Measurements from ENCODE around the gene CCDC61.
A peak's percentile ranks its signal among the peaks of the same experiment; 100 is the strongest.

Gene CCDC61

DNA sequence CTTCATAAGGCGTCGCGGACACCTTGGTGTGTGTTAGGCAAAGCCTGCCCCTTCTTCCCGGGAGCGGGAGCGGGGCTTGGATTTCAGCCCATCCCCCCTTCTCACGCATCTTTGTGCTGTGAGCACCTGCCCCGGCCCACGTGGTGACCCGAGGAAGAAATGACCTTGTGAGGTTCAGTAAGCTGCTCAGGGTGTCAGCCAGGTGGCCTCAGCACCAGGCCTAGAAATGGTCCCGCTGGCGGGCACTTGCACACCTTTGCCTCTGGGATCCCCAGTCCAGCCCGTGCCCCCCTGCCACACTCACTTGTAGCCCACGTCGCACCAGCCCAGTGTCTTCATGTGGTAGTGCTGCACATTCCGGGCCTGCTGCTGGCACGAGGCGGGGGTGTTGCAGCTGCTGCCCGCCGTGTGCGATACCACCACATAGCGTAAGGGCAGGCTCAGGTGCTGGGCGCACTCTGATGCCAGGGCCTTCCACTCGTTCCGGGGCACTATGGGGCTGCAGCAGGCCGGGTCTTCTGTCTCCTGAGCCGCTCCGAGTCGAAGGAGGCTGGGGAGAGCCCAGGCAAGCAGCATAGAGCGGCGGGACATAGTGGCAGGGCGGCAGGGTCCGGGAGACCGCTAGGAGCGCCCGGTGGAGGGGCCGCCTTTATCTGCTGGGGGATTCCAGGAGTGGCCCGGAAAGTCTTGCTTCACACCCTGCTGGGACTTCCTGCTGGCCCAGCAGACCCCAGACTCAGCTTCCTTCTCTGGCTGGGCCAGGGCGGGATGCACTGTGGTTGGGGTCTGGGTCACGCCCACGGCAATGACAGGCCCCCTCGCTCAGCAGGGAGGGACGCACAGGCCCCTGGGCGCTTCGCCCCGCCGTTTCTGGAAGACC is 27.4 kb downstream of the CCDC61 start, which contains the start of gene PGLYRP1:
Gene PGLYRP1, minus strand, starts transcription at position 623 of the 880 bp plus-strand sequence. Its CDS starts 32 bp downstream, at position 591.
- H4K20me1 ChIP-seq = peaks cover 0 to 66% (median 0%) of the 10 kb centered on the region in 11 experiments; a peak in 8 of 22 replicates
- H3K9me3 ChIP-seq (replicated peaks in 1 of 11) = no peaks in the 10 kb centered on the region; a peak in 1 of 22 replicates
- no peak within 1 kb of the TSS for H3K9ac ChIP-seq
- H3K36me3 ChIP-seq = peaks cover 0 to 8% (median 4%) of the 10 kb centered on the region in 11 experiments; a peak in 9 of 22 replicates
- H3K4me1 ChIP-seq = peaks cover 9 to 43% (median 28%) of the 10 kb centered on the region in 10 experiments
- no peak within 1 kb of the TSS for H3K27ac ChIP-seq
- H3K27me3 ChIP-seq = peaks cover 0 to 32% (median 0%) of the 10 kb centered on the region in 11 experiments; a peak in 3 of 22 replicates
- no peak for TF ChIP-seq Cebpa-rat (IDR thresholded peaks at IDR 0.05)
- H3K4me3 ChIP-seq = no peak within 1 kb of the TSS
- peak within 1 kb of the TSS in 7 of 11 experiments; percentile 12 to 48 (median 37); a peak in 9 of 22 replicates for H3K4me2 ChIP-seq

DNA sequence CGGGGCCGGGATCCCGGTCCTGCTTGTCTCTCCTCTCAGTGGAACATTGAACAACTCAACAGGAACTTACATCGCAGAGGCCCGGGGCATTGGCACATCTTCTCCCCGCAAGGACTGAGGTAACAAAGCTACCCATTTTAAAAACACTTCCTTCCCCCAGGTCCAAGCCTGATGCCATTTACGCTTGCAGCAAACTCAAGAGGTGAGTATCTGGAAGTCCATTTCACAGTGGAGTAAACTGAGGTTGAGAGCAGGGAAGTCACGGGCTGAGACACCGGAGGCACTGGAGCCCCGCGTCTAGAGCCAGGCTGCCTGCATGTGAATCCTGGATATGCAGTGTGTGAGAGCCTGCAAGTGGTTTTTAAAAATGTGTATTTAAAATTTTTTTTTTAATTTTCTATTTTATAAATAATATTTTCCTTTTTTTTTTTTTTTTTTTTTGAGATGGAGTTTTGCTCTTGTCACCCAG is 28.1 kb downstream of the CCDC61 start:
- no peak overlapping the region for H3K27ac ChIP-seq
- no peak for TF ChIP-seq Cebpa-rat (IDR thresholded peaks at IDR 0.05)
- H3K36me3 ChIP-seq = peaks cover 0 to 2% (median 0%) of the 10 kb centered on the region in 11 experiments; a peak in 4 of 22 replicates
- no peak overlapping the region for H3K9ac ChIP-seq
- peaks cover 9 to 43% (median 28%) of the 10 kb centered on the region in 10 experiments for H3K4me1 ChIP-seq
- no peaks in the 10 kb centered on the region; a peak in 1 of 22 replicates for H3K9me3 ChIP-seq (replicated peaks in 1 of 11)
- H3K4me2 ChIP-seq = peak overlapping the region in 2 of 11 experiments; percentile 37 to 40; a peak in 3 of 22 replicates
- H3K4me3 ChIP-seq = no peak overlapping the region
- peaks cover 0 to 32% (median 0%) of the 10 kb centered on the region in 11 experiments; a peak in 3 of 22 replicates for H3K27me3 ChIP-seq
- peaks cover 0 to 60% (median 0%) of the 10 kb centered on the region in 11 experiments; a peak in 8 of 22 replicates for H4K20me1 ChIP-seq

DNA sequence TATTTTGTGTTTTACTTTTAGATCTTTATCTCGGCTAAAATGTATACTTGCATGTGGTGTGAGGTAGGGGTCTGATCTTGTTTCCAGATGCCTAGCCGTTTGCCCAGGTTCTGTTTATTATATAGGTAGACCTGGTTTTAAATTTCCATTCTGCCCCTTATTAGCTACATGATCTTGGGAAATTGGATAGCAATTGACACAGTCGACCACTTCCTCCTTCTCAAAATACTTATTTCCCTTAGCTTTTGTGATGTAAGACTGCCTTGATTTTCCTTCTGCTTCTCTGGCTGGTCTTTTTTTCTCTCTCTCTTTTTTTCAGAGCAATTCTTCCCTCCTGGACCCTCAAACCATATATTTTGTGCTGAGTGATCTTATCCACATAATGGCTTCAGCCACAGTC is 30.6 kb downstream of the CCDC61 start:
- Histone ChIP-seq H3K36me3 (no peaks in the 10 kb centered on the region), H4K20me1 (peaks cover 0 to 39% (median 0%) of the 10 kb centered on the region in 11 experiments; a peak in 8 of 22 replicates), H3K27ac (no peak overlapping the region), H3K27me3 (peaks cover 0 to 33% (median 0%) of the 10 kb centered on the region in 11 experiments; a peak in 3 of 22 replicates), H3K4me2 (peak overlapping the region in 10 of 11 experiments; percentile 8 to 76 (median 50); a peak in 17 of 22 replicates), H3K9me3 (replicated peaks in 1 of 11) (no peaks in the 10 kb centered on the region; a peak in 1 of 22 replicates), H3K9ac (no peak overlapping the region; a peak in 1 of 22 replicates), H3K4me3 (no peak overlapping the region), H3K4me1 (peaks cover 9 to 35% (median 24%) of the 10 kb centered on the region in 10 experiments)
- TF ChIP-seq Cebpa-rat (IDR thresholded peaks at IDR 0.05) = peak in 2 of 11 experiments; percentile 8 to 50; a peak in 1 of 22 replicates

DNA sequence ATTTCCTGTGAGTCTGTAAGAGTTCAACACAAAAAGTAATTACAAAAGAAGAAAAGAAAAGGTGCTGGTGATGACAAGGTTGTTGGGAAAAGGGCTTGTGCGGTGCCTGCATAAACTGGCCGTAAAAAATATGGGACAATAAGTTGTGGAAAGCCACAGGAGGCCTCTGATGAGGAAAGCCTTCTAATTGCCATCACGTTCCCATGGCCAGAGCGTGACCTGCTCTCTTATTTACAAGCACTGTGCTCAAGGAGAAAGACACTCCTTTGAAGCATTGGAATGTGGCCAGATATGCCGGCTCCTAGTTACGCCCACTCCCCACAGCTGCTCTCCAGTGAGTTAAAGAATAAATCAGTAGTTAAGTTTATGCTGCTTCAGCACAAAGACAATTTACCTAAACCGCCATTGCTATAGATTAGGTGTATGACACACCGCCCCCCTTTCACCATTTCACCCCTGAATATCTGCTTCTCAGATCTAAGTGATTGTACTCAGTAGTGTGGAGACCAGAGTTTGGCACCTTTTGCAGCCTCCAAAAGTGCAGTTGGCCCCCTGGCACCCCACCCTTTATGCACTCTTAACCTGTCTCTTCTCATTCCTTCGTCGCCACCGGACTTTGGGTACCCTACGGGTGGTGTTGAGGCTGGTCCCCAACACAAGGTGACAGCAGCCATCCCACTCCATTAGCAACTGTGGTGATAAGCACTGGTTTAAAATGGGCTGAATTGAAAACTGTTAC is 35.7 kb downstream of the CCDC61 start:
- Histone ChIP-seq H3K36me3 (peaks cover 6 to 21% (median 11%) of the 10 kb centered on the region in 11 experiments; a peak in 13 of 22 replicates), H3K9ac (no peak overlapping the region), H3K4me3 (no peak overlapping the region), H3K27ac (no peak overlapping the region), H3K9me3 (replicated peaks in 1 of 11) (peaks cover 16 to 22% (median 20%) of the 10 kb centered on the region in 11 experiments), H3K4me2 (no peak overlapping the region), H3K27me3 (peaks cover 0 to 23% (median 0%) of the 10 kb centered on the region in 11 experiments; a peak in 2 of 22 replicates), H4K20me1 (peaks cover 0 to 13% (median 0%) of the 10 kb centered on the region in 11 experiments; a peak in 1 of 22 replicates), H3K4me1 (peaks cover 0 to 10% (median 7%) of the 10 kb centered on the region in 10 experiments; a peak in 17 of 20 replicates)
- no peak for TF ChIP-seq Cebpa-rat (IDR thresholded peaks at IDR 0.05)

DNA sequence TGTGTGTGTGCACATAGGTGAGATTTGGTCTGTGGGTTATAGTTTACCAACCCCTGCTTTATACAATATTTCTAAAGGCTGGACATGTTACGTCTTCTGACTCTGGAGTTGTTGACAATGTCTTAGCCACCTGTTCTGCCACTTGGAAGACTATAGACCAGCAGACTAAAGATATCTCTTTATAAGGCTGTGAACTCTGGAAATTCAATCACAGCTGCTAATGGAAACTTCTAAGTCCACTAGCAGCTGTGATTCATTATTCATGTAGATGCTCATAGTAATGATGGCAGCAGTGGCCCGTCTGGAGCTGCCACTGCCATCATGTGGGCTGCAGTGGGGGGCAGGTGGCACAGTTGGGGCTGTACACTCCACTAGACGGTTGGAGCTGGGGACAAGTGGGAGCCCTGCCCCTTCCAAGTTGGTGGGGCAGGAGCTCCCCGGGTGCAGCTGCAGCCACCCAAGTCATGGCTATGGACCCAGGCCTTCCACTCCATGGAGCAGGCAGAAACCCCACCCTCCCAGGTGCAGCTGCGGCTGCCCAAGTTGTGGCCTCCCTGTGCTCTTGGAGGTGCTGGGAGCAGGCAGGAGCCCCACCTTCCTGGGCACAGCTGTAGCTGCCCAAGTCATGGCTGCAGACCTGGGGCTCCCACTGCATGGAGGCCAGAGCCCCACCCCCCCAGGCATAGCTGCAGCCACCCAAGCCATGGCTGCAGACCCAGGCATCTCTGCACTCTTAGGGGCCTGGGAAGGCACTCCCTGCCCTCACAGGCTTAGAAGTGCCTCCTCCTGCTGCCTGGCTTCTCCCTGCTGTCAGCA is 36.7 kb downstream of the CCDC61 start:
- no peak for TF ChIP-seq Cebpa-rat (IDR thresholded peaks at IDR 0.05)

DNA sequence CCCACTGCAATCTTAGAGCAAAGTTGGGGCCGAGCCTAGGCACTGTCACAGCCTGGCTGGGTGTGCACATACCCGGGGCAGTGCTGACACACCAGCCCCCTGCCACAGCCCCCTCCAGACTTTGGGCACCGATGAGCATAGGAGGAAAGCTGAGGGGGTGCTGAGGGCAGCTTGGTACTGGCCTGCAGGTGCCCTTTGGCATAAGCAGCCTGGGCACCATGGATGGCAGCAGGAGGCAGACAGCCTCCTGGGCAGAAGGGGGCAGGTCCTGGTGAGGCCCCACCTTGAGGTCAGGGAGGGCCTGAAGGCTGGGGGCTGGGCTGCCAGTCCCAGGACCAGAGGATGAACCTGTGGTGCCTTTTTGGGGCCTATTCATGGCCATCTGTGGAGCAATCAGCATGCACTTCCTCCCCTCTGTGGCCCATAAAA is 37.3 kb downstream of the CCDC61 start:
- no peak overlapping the region for H3K4me2 ChIP-seq
- TF ChIP-seq Cebpa-rat (IDR thresholded peaks at IDR 0.05) = no peak

More for the DNA sequence above, 36.7 kb downstream of the CCDC61 start:
- Histone ChIP-seq H3K4me3 (no peak overlapping the region), H3K27me3 (peaks cover 0 to 23% (median 0%) of the 10 kb centered on the region in 11 experiments; a peak in 2 of 22 replicates), H3K27ac (no peak overlapping the region), H3K36me3 (peaks cover 6 to 21% (median 11%) of the 10 kb centered on the region in 11 experiments; a peak in 13 of 22 replicates), H3K9me3 (replicated peaks in 1 of 11) (peaks cover 16 to 25% (median 21%) of the 10 kb centered on the region in 11 experiments), H3K4me1 (peaks cover 0 to under 1% (median 0%) of the 10 kb centered on the region in 10 experiments; a peak in 2 of 20 replicates), H3K9ac (no peak overlapping the region), H3K4me2 (no peak overlapping the region), H4K20me1 (peaks cover 0 to 13% (median 0%) of the 10 kb centered on the region in 11 experiments; a peak in 2 of 22 replicates)

DNA sequence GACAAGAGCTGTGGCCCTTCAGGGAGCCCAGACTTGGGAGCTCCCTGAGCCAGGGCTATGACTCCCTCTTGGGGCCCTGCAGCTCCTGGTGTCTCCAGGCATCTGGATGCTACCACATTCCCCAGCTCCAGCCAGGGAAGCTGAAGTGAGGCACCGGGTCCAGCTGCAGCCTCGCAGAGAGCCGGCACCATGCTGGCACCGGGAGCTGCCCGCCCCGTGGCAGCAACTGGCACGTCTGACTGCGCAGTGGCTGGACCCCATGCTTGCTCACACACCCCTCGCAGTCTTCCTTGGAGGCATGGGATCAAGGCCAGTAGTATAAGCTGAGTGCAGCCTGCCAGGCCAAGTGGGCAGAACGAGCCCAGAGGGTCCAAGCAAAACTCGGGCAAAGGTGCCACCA is 38.1 kb downstream of the CCDC61 start:
- Histone ChIP-seq H3K9me3 (replicated peaks in 1 of 11) (peaks cover 16 to 31% (median 21%) of the 10 kb centered on the region in 11 experiments), H3K27me3 (peaks cover 0 to 23% (median 0%) of the 10 kb centered on the region in 11 experiments; a peak in 2 of 22 replicates), H4K20me1 (peaks cover 0 to 13% (median 0%) of the 10 kb centered on the region in 11 experiments; a peak in 1 of 22 replicates), H3K36me3 (peaks cover 6 to 21% (median 11%) of the 10 kb centered on the region in 11 experiments; a peak in 13 of 22 replicates), H3K4me2 (no peak overlapping the region), H3K27ac (no peak overlapping the region), H3K4me1 (no peaks in the 10 kb centered on the region; a peak in 1 of 20 replicates), H3K9ac (no peak overlapping the region), H3K4me3 (no peak overlapping the region)
- no peak for TF ChIP-seq Cebpa-rat (IDR thresholded peaks at IDR 0.05)

More for the DNA sequence above, 37.3 kb downstream of the CCDC61 start:
- peaks cover 0 to 13% (median 0%) of the 10 kb centered on the region in 11 experiments; a peak in 2 of 22 replicates for H4K20me1 ChIP-seq
- peaks cover 0 to 23% (median 0%) of the 10 kb centered on the region in 11 experiments; a peak in 2 of 22 replicates for H3K27me3 ChIP-seq
- no peak overlapping the region for H3K9ac ChIP-seq
- peaks cover 6 to 21% (median 11%) of the 10 kb centered on the region in 11 experiments; a peak in 13 of 22 replicates for H3K36me3 ChIP-seq
- H3K4me3 ChIP-seq = no peak overlapping the region
- no peaks in the 10 kb centered on the region; a peak in 1 of 20 replicates for H3K4me1 ChIP-seq
- H3K27ac ChIP-seq = no peak overlapping the region
- peaks cover 16 to 30% (median 21%) of the 10 kb centered on the region in 11 experiments for H3K9me3 ChIP-seq (replicated peaks in 1 of 11)

Measured in BLaER1 treated with 17β-estradiol and CSF1 and Interleukin-3, amounts not matched to agents 10 nM and 100 nM (cell line).